Measurements from ENCODE around the gene CDH11.

The CDH11 gene

GRCh38 chr16:64903770-64904169 lies 218.1 kb downstream of the CDH11 start:
- no peak for TF ChIP-seq SPI1 (IDR thresholded peaks at IDR 0.05; ENCODE audit: borderline replicate concordance, low read depth)
- TF ChIP-seq GABPA (IDR thresholded peaks at IDR 0.05; ENCODE audit: low read depth): no peak
- no peak for TF ChIP-seq POLR2AphosphoS5 (IDR thresholded peaks at IDR 0.05; ENCODE audit: low read depth)
- no peak for TF ChIP-seq REST (IDR thresholded peaks at IDR 0.05; ENCODE audit: insufficient replicate concordance, low read depth)
- TF ChIP-seq CTCF (IDR thresholded peaks at IDR 0.05; ENCODE audit: insufficient read depth, low read length): no peak
- Histone ChIP-seq H3K27me3 (ENCODE audit: insufficient read depth, poor library complexity, severe bottlenecking) (no peaks in the 10 kb centered on the region), H3K4me3 (replicated peaks; ENCODE audit: insufficient read depth, low read length) (no peak overlapping the region)

GRCh38 chr16:64900517-64900916 lies 221.3 kb downstream of the CDH11 start:
- H3K4me3 ChIP-seq (replicated peaks; ENCODE audit: insufficient read depth, low read length): no peak overlapping the region
- no peak for DNase-seq (ENCODE audit: low read depth in 1 of 2, low spot score in 1 of 2)
- no peaks in the 10 kb centered on the region for H3K27me3 ChIP-seq (ENCODE audit: insufficient read depth, poor library complexity, severe bottlenecking)
- TF ChIP-seq POLR2AphosphoS5 (IDR thresholded peaks at IDR 0.05; ENCODE audit: low read depth): no peak
- TF ChIP-seq CTCF (IDR thresholded peaks at IDR 0.05; ENCODE audit: insufficient read depth, low read length): no peak
- TF ChIP-seq REST (IDR thresholded peaks at IDR 0.05; ENCODE audit: insufficient replicate concordance, low read depth): no peak
- no peak for TF ChIP-seq SPI1 (IDR thresholded peaks at IDR 0.05; ENCODE audit: borderline replicate concordance, low read depth)
- TF ChIP-seq GABPA (IDR thresholded peaks at IDR 0.05; ENCODE audit: low read depth): no peak
- no peak overlapping the region for H3K27ac ChIP-seq (replicated peaks)

More at GRCh38 chr16:64903770-64904169, 218.1 kb downstream of the CDH11 start:
- no peak for DNase-seq (ENCODE audit: low read depth in 1 of 2, low spot score in 1 of 2)
- H3K27ac ChIP-seq (replicated peaks): no peak overlapping the region

- TF ChIP-seq CTCF (IDR thresholded peaks at IDR 0.05; ENCODE audit: insufficient read depth, low read length): no peak
- TF ChIP-seq POLR2AphosphoS5 (IDR thresholded peaks at IDR 0.05; ENCODE audit: low read depth): no peak
- TF ChIP-seq SPI1 (IDR thresholded peaks at IDR 0.05; ENCODE audit: borderline replicate concordance, low read depth): no peak
- no peak for TF ChIP-seq REST (IDR thresholded peaks at IDR 0.05; ENCODE audit: insufficient replicate concordance, low read depth)
- no peak for TF ChIP-seq GABPA (IDR thresholded peaks at IDR 0.05; ENCODE audit: low read depth)
- no peak overlapping the region for H3K27ac ChIP-seq (replicated peaks)
- no peak for DNase-seq (ENCODE audit: low read depth in 1 of 2, low spot score in 1 of 2)
- no peaks in the 10 kb centered on the region for H3K27me3 ChIP-seq (ENCODE audit: insufficient read depth, poor library complexity, severe bottlenecking)
- H3K4me3 ChIP-seq (replicated peaks; ENCODE audit: insufficient read depth, low read length): no peak overlapping the region
These were observed 221.8 kb downstream of the CDH11 start for GRCh38 chr16:64900019-64900418.
